CD14-positive monocyte (primary cell): ENCODE data around the gene MSH4. TPM values are rescaled to one million over a fixed set of nuclear protein-coding genes. Genes with fewer than 3 reads are reported as not detected.

Experiments
- DNase-seq, 3 donors: peaks; one replicate each; pipeline ENCODE4 v3.0.0-alpha.2; 2011 to 2022
- H2AFZ ChIP-seq: 2 replicates; pipeline ENCODE4 v1.6.0; 2012; ENCODE audit warnings: mild to moderate bottlenecking, low read depth, low read length, inconsistent platforms; ENCODE audit not compliant: insufficient read depth, poor library complexity, severe bottlenecking
- H3K27ac ChIP-seq, 2 donors: 1 replicate in 1 of 2; 2 replicates in 1 of 2; pipeline ENCODE4 v1.5.1; 2012 to 2013; ENCODE audit warnings: low read length in 2 of 2, control low read depth in 1 of 2, inconsistent platforms in 1 of 2, low read depth in 1 of 2, mild to moderate bottlenecking in 1 of 2
- H3K27me3 ChIP-seq, 2 donors: one replicate each; pipeline versions ENCODE4 v1.6.0 to v1.6.1; 2011 to 2013; ENCODE audit warnings: low read length in 2 of 2; ENCODE audit not compliant: control insufficient read depth in 2 of 2, insufficient read depth in 2 of 2
- H3K36me3 ChIP-seq, 2 donors: replicated peaks in 1 of 2; 1 replicate in 1 of 2; 2 replicates in 1 of 2; pipeline versions ENCODE4 v1.5.1 to v1.6.1; 2012 to 2013; ENCODE audit warnings: low read length in 2 of 2, control low read depth in 1 of 2, inconsistent platforms in 1 of 2, mild to moderate bottlenecking in 1 of 2; ENCODE audit not compliant: insufficient read depth in 2 of 2, control insufficient read depth in 1 of 2
- H3K4me1 ChIP-seq, 2 donors: 1 replicate in 1 of 2; 2 replicates in 1 of 2; pipeline versions ENCODE4 v1.5.1 to v1.6.1; 2012 to 2013; ENCODE audit warnings: low read length in 2 of 2, control low read depth in 1 of 2, inconsistent platforms in 1 of 2, mild to moderate bottlenecking in 1 of 2, moderate library complexity in 1 of 2; ENCODE audit not compliant: insufficient read depth in 2 of 2, control insufficient read depth in 1 of 2
- H3K4me2 ChIP-seq: replicated peaks from 2 replicates; pipeline ENCODE3; 2012; ENCODE audit warnings: low read length, moderate library complexity, mild to moderate bottlenecking; ENCODE audit not compliant: poor library complexity, severe bottlenecking; ENCODE audit errors: extremely low read depth
- H3K4me3 ChIP-seq, 3 experiments: fragments of 200-600 bp in 1 of 3; sonication (generic) in 1 of 3; replicated peaks in 1 of 3; 1 replicate in 2 of 3; 2 replicates in 1 of 3; pipeline ENCODE4 v1.5.1; 2011 to 2013; ENCODE audit warnings: low read length in 3 of 3, mild to moderate bottlenecking in 3 of 3, control low read depth in 2 of 3, low read depth in 2 of 3, inconsistent platforms in 1 of 3, moderate library complexity in 1 of 3
- H3K79me2 ChIP-seq: 2 replicates; pipeline ENCODE4 v1.6.0; 2012; ENCODE audit warnings: mild to moderate bottlenecking, control low read depth, inconsistent platforms, low read length, moderate library complexity; ENCODE audit not compliant: insufficient read depth
- H3K9ac ChIP-seq: 2 replicates; pipeline ENCODE4 v1.6.0; 2017; ENCODE audit warnings: low read length, mild to moderate bottlenecking; ENCODE audit not compliant: insufficient read depth, poor library complexity, severe bottlenecking
- H3K9me3 ChIP-seq, 2 donors: replicated peaks in 1 of 2; 1 replicate in 1 of 2; 2 replicates in 1 of 2; pipeline versions ENCODE4 v1.5.1 to v1.6.1; 2012 to 2013; ENCODE audit warnings: low read length in 2 of 2, control low read depth in 1 of 2; ENCODE audit not compliant: control insufficient read depth in 1 of 2, insufficient read depth in 1 of 2
- H4K20me1 ChIP-seq: 2 replicates; pipeline ENCODE4 v1.6.0; 2012; ENCODE audit warnings: mild to moderate bottlenecking, low read length, control low read depth, moderate library complexity; ENCODE audit not compliant: insufficient read depth
- H3K27ac Mint-ChIP-seq, 7 donors: one replicate each; pipeline ENCODE4 v1.8.0; 2020; ENCODE audit warnings: mild to moderate bottlenecking in 7 of 7, mixed read lengths in 7 of 7, moderate library complexity in 6 of 7, inconsistent platforms in 2 of 7
- H3K27me3 Mint-ChIP-seq, 3 donors: one replicate each; pipeline ENCODE4 v1.8.0; 2021 to 2022; ENCODE audit warnings: low read depth in 3 of 3, mild to moderate bottlenecking in 3 of 3, mixed read lengths in 3 of 3, moderate library complexity in 3 of 3, inconsistent platforms in 1 of 3
- H3K36me3 Mint-ChIP-seq, 2 donors: one replicate each; pipeline ENCODE4 v1.8.0; 2020; ENCODE audit warnings: mixed read lengths in 2 of 2, inconsistent platforms in 1 of 2, mild to moderate bottlenecking in 1 of 2
- H3K4me1 Mint-ChIP-seq: one replicate; pipeline ENCODE4 v1.8.0; 2020; ENCODE audit warnings: mild to moderate bottlenecking, mixed read lengths
- H3K4me3 Mint-ChIP-seq, 2 donors: one replicate each; pipeline ENCODE4 v1.8.0; 2020; ENCODE audit warnings: mild to moderate bottlenecking in 2 of 2, mixed read lengths in 2 of 2, moderate library complexity in 1 of 2
- H3K9me3 Mint-ChIP-seq, 7 donors: one replicate each; pipeline ENCODE4 v1.8.0; 2020 to 2022; ENCODE audit warnings: mixed read lengths in 7 of 7, mild to moderate bottlenecking in 6 of 7, moderate library complexity in 6 of 7, inconsistent platforms in 2 of 7
- whole genome bisulfite sequencing: methylation state at CpG from one replicate; pipeline ENCODE4 v1.1.5; 2013; ENCODE audit warnings: missing lambda C conversion rate; ENCODE audit not compliant: insufficient coverage; 5-methylcytosine and 5-hydroxymethylcytosine counted together
- intact Hi-C, 2 donors: fragments of 100-400 bp; cut with micrococcal nuclease; formaldehyde crosslinking; loops; one replicate each; pipeline versions ENCODE4 v1.15.0 to v1.15.1; 2023
- polyA plus RNA-seq, 3 donors: library from polyadenylated mRNA; depleted of rRNA in 1 of 3; unstranded in 2 of 3; stranded (reverse) in 1 of 3; fragments of 300-500 nt in 2 of 3; fragments of >200 nt in 1 of 3; fragmentation: Illumina TruSeq in 2 of 3; gene quantifications; 1 replicate in 2 of 3; 2 replicates in 1 of 3; pipeline ENCODE4 v1.2.3, GENCODE V29; 2012 to 2021
- TF ChIP-seq, protein P1 (sequence below): fragments of 200-600 bp; IDR thresholded peaks from one replicate; pipeline ENCODE4 v1.8.0; 2022; ENCODE audit warnings: antibody characterized with exemption, mild to moderate bottlenecking

The MSH4 gene
- polyA plus RNA-seq, 3 donors, result 0.07 TPM; not detected in 2

DNA sequence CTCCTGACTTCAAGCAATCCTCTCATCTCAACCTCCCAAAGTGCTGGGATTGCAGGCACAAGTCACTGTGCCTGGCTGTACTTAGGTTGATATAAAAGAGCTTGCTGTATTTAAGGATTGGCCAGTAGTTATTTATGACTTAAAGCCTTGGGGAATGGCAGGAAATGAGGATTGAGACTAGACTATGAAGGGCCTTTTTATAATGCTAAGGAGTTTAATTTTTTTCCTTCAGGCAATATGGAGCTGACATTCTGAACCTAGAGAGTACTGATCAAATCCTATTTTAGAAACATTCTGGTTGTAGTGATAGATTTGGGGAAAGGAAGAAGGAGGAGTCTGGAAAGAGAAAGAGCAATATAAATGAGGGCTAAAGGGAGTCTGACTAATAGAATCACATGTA, 44.7 kb downstream of the MSH4 start:
- H3K36me3 ChIP-seq, result no peaks in the 10 kb centered on the region
- no peak overlapping the region for H3K4me3 ChIP-seq
- DNase-seq, result no peak
- H3K4me2 ChIP-seq, result no peak overlapping the region
- Mint-ChIP-seq H3K36me3 (no peaks in the 10 kb centered on the region), H3K4me3 (no peak overlapping the region), H3K4me1 (peaks cover 14% of the 10 kb centered on the region), H3K9me3 (peaks cover 0 to 10% (median 7%) of the 10 kb centered on the region in 7 donors), H3K27me3 (peaks cover 0 to 3% (median 2%) of the 10 kb centered on the region in 3 donors), H3K27ac (no peak overlapping the region)
- H2AFZ ChIP-seq, result no peak overlapping the region
- intact Hi-C loops, result no loop called here
- H3K4me1 ChIP-seq, result peaks cover 0 to 5% of the 10 kb centered on the region in 2 donors
- H3K27me3 ChIP-seq, result no peaks in the 10 kb centered on the region
- no peaks in the 10 kb centered on the region for H4K20me1 ChIP-seq
- no peaks in the 10 kb centered on the region for H3K79me2 ChIP-seq
- no peak overlapping the region for H3K27ac ChIP-seq
- H3K9ac ChIP-seq, result no peak overlapping the region
- TF ChIP-seq, protein P1, sequence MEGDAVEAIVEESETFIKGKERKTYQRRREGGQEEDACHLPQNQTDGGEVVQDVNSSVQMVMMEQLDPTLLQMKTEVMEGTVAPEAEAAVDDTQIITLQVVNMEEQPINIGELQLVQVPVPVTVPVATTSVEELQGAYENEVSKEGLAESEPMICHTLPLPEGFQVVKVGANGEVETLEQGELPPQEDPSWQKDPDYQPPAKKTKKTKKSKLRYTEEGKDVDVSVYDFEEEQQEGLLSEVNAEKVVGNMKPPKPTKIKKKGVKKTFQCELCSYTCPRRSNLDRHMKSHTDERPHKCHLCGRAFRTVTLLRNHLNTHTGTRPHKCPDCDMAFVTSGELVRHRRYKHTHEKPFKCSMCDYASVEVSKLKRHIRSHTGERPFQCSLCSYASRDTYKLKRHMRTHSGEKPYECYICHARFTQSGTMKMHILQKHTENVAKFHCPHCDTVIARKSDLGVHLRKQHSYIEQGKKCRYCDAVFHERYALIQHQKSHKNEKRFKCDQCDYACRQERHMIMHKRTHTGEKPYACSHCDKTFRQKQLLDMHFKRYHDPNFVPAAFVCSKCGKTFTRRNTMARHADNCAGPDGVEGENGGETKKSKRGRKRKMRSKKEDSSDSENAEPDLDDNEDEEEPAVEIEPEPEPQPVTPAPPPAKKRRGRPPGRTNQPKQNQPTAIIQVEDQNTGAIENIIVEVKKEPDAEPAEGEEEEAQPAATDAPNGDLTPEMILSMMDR, result no peak
- H3K9me3 ChIP-seq, result no peaks in the 10 kb centered on the region

DNA sequence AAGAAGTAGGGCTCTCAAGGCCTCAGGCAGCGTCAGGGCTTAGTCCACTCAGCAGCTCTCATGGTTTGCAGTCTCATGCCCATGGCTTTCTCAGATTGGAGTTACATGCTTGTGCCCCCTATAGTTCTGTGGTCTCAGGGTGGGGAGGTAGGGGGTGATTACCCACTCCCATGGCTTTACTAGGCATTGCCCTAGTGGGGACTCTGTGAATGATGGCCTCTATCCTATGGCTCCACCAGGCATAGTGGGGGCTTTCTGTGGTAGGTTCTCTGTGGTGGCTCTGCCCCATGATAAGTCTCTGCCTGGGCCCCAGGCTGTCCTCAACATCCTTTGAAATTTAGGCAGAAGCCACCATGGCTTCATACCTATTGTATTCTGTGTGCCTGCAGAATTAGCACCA, 48.9 kb downstream of the MSH4 start:
- intact Hi-C loops, result no loop called here
- H3K9ac ChIP-seq, result no peak overlapping the region
- DNase-seq, result no peak
- H3K27ac ChIP-seq, result no peak overlapping the region
- Mint-ChIP-seq H3K9me3 (peaks cover 0 to 2% (median 0%) of the 10 kb centered on the region in 7 donors), H3K27me3 (peaks cover 0 to 3% (median 2%) of the 10 kb centered on the region in 3 donors), H3K27ac (no peak overlapping the region), H3K4me3 (no peak overlapping the region), H3K4me1 (no peaks in the 10 kb centered on the region), H3K36me3 (no peaks in the 10 kb centered on the region)
- WGBS, result no CpG with 5 or more reads among the region's 1 CpG
- no peaks in the 10 kb centered on the region for H3K36me3 ChIP-seq
- TF ChIP-seq, protein P1, result no peak
- no peaks in the 10 kb centered on the region for H3K27me3 ChIP-seq
- H3K4me1 ChIP-seq, result no peaks in the 10 kb centered on the region
- H3K4me2 ChIP-seq, result no peak overlapping the region
- H3K79me2 ChIP-seq, result no peaks in the 10 kb centered on the region
- H3K9me3 ChIP-seq, result no peaks in the 10 kb centered on the region
- no peak overlapping the region for H2AFZ ChIP-seq
- no peak overlapping the region for H3K4me3 ChIP-seq
- no peaks in the 10 kb centered on the region for H4K20me1 ChIP-seq
